Cardiac muscle cell (in vitro differentiated cells and primary cell): ENCODE results near the gene ZNF837. TPM values are rescaled to one million over a fixed set of nuclear protein-coding genes. Genes with fewer than 3 reads are reported as not detected.

Experiments used
- DNase-seq, 2 donors: peaks; one replicate each; pipeline versions ENCODE4 v3.0.0 to v3.0.0-alpha.2; 2010 to 2017; ENCODE audit warnings: low read depth in 1 of 2, low spot score in 1 of 2
- H3K27ac ChIP-seq: fragments of 200-600 bp; sonication (generic); 2 replicates; pipeline ENCODE4 v1.5.1; 2016
- H3K27me3 ChIP-seq: fragments of 200-600 bp; sonication (generic); 2 replicates; pipeline ENCODE4 v1.6.0; 2016; ENCODE audit warnings: control low read depth
- H3K36me3 ChIP-seq: fragments of 200-600 bp; sonication (generic); 2 replicates; pipeline ENCODE4 v1.5.1; 2016; ENCODE audit warnings: control low read depth
- H3K4me1 ChIP-seq: fragments of 200-600 bp; sonication (generic); 2 replicates; pipeline ENCODE4 v1.8.1; 2017; ENCODE audit warnings: low read depth, mild to moderate bottlenecking, mixed run types
- H3K4me3 ChIP-seq: fragments of 200-600 bp; sonication (generic); 2 replicates; pipeline ENCODE4 v1.5.1; 2016; ENCODE audit warnings: mild to moderate bottlenecking
- H3K9me3 ChIP-seq: fragments of 200-600 bp; sonication (generic); 2 replicates; pipeline ENCODE4 v1.5.1; 2017; ENCODE audit warnings: low read depth, mild to moderate bottlenecking, control low read depth
- CTCF ChIP-seq: IDR thresholded peaks from 2 replicates; pipeline ENCODE4 v1.5.1; 2012; ENCODE audit warnings: low read depth, mild to moderate bottlenecking, low read length
- polyA plus RNA-seq: library from polyadenylated mRNA; unstranded; fragments of >200 nt; fragmentation: Nextera tagmentation; extraction: Ambion mirVana; gene quantifications from 2 replicates; pipeline ENCODE4 v1.2.1, GENCODE V29; 2016
- total RNA-seq: library from RNA; depleted of rRNA; stranded (reverse); fragments of >200 nt; gene quantifications from 2 replicates; pipeline ENCODE4 v1.2.3, GENCODE V29; 2016

Gene ZNF837
- total and polyA plus RNA-seq, 2 experiments from 2014 or later = 8.9 to 9.1 TPM

DNA sequence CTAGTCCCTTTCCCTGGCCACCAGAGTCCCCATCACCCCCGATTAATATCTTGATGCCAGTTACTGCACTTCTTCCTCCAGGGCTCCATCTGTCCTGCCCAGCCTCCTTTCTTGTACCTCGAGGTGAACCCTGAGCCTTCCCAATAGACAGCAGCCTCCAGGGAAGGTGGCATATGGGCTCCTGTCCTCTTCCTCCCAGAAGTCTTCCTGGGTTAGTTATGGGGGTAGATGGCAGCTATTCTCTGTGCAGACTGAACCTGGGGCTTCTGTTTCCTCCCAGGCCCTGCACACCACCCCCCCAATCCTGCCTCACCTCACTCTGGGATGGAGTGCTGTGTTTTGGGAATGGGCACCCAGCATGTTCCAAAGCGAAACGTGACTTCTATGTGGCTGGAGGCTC, 17.3 kb upstream of the ZNF837 start:
- TF ChIP-seq CTCF = no peak
- no peaks in the 10 kb centered on the region for H3K9me3 ChIP-seq

DNA sequence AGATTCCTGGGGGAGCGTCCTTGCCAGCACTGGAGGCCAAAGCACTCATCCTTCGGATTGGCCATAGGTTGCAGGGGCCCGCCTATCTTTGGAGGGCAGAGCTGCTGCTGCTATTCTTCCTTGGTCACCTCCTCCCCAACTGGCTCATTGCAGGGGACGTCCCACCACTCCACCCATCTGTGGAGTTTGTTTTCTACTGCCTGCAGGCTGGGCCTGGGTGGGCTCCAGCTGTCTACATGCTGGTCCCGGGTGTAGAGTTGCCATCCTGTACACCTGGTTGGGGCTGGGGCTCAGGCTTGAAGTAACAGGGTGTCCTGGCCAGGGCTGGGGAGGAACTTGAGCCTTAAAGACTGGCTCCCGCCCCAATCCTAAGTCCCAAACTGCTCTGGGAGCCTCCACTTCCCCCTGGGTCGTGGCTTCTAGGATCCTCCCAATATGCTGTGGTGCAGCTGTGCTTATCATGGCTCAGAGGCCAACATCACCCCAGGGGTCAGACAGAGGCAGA, 16.8 kb upstream of the ZNF837 start:
- H3K4me3 ChIP-seq = no peak overlapping the region
- no peak overlapping the region for H3K27ac ChIP-seq
- H3K9me3 ChIP-seq = no peaks in the 10 kb centered on the region
- TF ChIP-seq CTCF = no peak
- H3K4me1 ChIP-seq = peaks cover 6% of the 10 kb centered on the region
- no peak for DNase-seq
- peaks cover 19% of the 10 kb centered on the region for H3K36me3 ChIP-seq
- peaks cover 14% of the 10 kb centered on the region for H3K27me3 ChIP-seq

More for the DNA sequence above, 17.3 kb upstream of the ZNF837 start:
- no peak for DNase-seq
- H3K27ac ChIP-seq = no peak overlapping the region
- H3K36me3 ChIP-seq = peaks cover 16% of the 10 kb centered on the region
- no peak overlapping the region for H3K4me3 ChIP-seq
- H3K4me1 ChIP-seq = peaks cover 6% of the 10 kb centered on the region
- H3K27me3 ChIP-seq = peaks cover 14% of the 10 kb centered on the region

DNA sequence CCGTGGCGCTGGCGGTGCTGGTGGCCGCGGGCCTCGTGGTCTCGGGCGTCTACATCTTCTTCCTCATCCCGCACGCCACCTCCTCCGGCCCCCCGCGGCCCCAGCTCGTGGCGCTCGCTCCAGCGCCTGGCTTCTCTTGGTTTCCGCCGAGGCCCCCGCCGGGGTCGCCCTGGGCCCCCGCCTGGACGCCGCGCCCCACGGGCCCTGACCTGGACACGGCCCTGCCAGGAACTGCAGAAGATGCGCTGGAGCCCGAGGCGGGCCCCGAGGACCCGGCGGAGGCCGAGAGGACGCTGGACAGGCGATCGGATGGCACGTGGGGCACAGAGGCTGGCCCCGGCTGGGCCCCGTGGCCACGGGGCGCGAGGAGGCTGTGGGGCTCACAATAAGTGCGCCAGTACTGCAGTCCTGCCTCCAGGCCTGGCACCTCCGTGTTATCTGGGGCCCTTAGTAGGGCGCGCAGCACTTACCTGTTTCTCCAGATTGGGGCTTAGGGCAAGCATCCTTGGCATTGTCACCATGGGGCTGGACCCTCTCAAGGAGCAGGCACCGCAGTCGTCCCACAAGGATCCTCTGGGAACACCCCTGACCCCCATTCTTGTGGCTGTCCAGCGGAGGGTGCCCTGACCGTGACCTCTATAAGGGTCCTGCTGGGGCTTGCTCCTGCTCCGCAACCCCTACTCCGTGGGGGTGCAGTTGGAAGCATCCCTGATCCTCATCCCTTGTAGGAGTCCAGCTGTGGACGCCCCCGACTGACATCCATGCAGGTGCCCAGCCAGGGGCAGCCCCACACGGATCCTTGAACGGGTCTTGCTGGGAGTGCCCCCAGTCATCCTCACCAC, 16.1 kb upstream of the ZNF837 start:
- TF ChIP-seq CTCF = no peak
- DNase-seq = no peak
- H3K27ac ChIP-seq = no peak overlapping the region
- peaks cover 14% of the 10 kb centered on the region for H3K27me3 ChIP-seq
- peaks cover 6% of the 10 kb centered on the region for H3K4me1 ChIP-seq
- H3K4me3 ChIP-seq = no peak overlapping the region
- no peaks in the 10 kb centered on the region for H3K9me3 ChIP-seq
- peaks cover 19% of the 10 kb centered on the region for H3K36me3 ChIP-seq

DNA sequence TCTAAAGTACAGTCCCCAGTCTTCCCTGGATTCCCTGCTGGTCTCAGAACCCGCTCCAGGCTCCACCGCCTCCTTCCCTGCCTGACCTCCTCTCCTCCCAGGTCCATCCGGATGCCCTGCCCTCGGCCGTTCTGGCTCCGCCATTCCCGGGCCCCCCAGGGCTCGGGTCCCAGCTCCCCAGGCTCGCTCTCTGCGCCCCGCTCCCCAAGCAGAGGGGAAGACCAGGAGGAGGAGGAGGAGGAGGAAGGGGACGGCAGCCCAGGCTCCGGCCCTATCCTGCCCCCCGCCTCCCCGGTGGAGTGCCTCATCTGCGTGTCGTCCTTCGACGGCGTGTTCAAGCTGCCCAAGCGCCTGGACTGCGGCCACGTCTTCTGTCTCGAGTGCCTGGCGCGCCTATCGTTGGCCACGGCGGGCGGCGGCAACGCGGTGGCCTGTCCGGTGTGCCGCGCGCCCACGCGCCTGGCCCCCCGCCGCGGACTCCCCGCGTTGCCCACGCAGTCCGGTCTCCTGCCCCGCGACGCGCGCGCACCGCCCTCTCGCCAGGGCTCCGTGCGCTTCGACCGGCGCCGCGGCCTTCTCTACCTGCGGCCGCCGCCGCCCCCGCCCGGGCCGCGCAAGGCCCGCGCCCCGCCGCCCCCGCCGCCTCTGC, 15.3 kb upstream of the ZNF837 start:
- Histone ChIP-seq H3K27me3 (peaks cover 14% of the 10 kb centered on the region), H3K4me1 (peaks cover 6% of the 10 kb centered on the region), H3K4me3 (peak overlapping the region; percentile 12), H3K9me3 (no peaks in the 10 kb centered on the region), H3K27ac (no peak overlapping the region), H3K36me3 (peaks cover 24% of the 10 kb centered on the region)
- DNase-seq = peak in 1 of 2 donors; percentile 35
- TF ChIP-seq CTCF = no peak

DNA sequence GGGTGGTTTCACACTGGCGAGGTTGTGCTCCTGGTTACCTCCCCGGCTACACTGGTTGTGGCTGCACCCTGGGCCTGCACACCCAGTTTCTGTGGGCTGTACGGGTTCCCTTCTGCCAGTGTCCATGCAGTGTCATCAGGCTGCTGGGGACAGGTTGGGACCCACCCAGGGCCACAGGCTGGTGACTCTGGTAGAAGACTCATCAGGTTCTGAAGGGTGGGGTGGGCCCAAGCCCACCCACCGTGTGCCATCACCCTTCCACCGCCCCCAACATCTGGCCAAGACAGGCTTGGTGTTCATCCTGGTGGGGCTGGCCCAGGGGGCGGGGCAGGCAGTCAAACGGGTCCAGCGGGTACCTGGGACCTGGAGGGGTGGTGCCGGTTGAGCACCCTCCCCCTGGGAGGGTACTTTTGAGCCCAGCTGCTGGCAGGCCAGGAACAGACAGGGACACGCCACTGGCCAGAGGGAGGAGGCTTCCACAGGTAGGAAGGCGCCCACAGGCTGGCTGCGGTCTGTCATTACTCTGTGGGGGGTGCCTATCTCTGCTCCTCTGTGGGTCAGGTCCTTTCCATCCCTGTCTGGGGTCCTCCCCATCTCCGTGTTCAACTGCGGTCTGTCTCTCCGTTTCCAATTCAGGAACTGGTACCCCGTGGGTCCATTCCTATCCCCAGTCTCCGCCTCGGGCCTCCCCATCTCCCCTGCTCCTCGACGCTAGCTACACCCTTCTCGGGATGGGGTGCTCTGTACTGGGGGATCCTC, 14.6 kb upstream of the ZNF837 start, which contains the start of gene RNF225:
Gene RNF225 (plus strand): TSS at position 437 of the 759 bp plus-strand sequence. CDS start 434 bp downstream, outside the sequence.
- no peak for DNase-seq
- no peak within 1 kb of the TSS for H3K27ac ChIP-seq
- TF ChIP-seq CTCF = no peak
- peak within 1 kb of the TSS; percentile 12 for H3K4me3 ChIP-seq
- H3K36me3 ChIP-seq = peaks cover 31% of the 10 kb centered on the region
- H3K4me1 ChIP-seq = peaks cover under 1% of the 10 kb centered on the region
- no peaks in the 10 kb centered on the region for H3K9me3 ChIP-seq
- H3K27me3 ChIP-seq = peaks cover 14% of the 10 kb centered on the region
